GM12892 (cell line): ENCODE results near the gene SORCS2.

ENCODE experiments used
- POLR2A ChIP-seq: IDR thresholded peaks from 2 replicates; pipeline ENCODE4 v1.6.1; 2011; ENCODE audit warnings: low read depth, low read length, control low read depth
- POLR2AphosphoS5 ChIP-seq: IDR thresholded peaks from 2 replicates; pipeline ENCODE4 v1.6.1; 2011; ENCODE audit warnings: low read depth, low read length, control low read depth
- TAF1 ChIP-seq: IDR thresholded peaks from 2 replicates; pipeline ENCODE4 v1.6.1; 2011; ENCODE audit warnings: low read depth, mild to moderate bottlenecking, control low read depth, low read length, borderline replicate concordance

- TF ChIP-seq POLR2AphosphoS5, result no peak
- TF ChIP-seq POLR2A, result no peak
- no peak for TF ChIP-seq TAF1
Measured at GRCh38 chr4:7457201-7458065, 265.1 kb downstream of the SORCS2 start.
